LNCaP clone FGC (cell line): ENCODE measurements around the gene PRIMPOL.
"Not testable (repeated sequence)": the region's sequence is repeated elsewhere in the genome, so short reads cannot be mapped to it uniquely, and the experiment has no call there.

Source experiments
- DNase-seq: peaks from one replicate; pipeline ENCODE4 v3.0.0-alpha.2; 2011; ENCODE audit warnings: low read depth
- H3K4me3 ChIP-seq: 2 replicates; pipeline ENCODE4 v1.5.1; 2011; ENCODE audit warnings: mild to moderate bottlenecking, low read depth, low read length, control low read depth
- TF ChIP-seq, protein P1 (sequence below): IDR thresholded peaks from 2 replicates; pipeline ENCODE4 v1.5.1; 2012; ENCODE audit warnings: mild to moderate bottlenecking; ENCODE audit not compliant: control insufficient read depth, insufficient read depth; ENCODE audit errors: extremely low read depth

The PRIMPOL gene

GRCh38 chr4:184649971-184650855, 675 bp downstream of the PRIMPOL start:
- peak overlapping the region; percentile 86 for H3K4me3 ChIP-seq
- TF ChIP-seq, protein P1, sequence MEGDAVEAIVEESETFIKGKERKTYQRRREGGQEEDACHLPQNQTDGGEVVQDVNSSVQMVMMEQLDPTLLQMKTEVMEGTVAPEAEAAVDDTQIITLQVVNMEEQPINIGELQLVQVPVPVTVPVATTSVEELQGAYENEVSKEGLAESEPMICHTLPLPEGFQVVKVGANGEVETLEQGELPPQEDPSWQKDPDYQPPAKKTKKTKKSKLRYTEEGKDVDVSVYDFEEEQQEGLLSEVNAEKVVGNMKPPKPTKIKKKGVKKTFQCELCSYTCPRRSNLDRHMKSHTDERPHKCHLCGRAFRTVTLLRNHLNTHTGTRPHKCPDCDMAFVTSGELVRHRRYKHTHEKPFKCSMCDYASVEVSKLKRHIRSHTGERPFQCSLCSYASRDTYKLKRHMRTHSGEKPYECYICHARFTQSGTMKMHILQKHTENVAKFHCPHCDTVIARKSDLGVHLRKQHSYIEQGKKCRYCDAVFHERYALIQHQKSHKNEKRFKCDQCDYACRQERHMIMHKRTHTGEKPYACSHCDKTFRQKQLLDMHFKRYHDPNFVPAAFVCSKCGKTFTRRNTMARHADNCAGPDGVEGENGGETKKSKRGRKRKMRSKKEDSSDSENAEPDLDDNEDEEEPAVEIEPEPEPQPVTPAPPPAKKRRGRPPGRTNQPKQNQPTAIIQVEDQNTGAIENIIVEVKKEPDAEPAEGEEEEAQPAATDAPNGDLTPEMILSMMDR = no peak
- no peak for DNase-seq

- DNase-seq = no peak
- TF ChIP-seq, protein P1 = no peak
- no peak overlapping the region for H3K4me3 ChIP-seq
Observed at GRCh38 chr4:184651899-184652298, 2.4 kb downstream of the PRIMPOL start.

GRCh38 chr4:184652681-184653080, 3.1 kb downstream of the PRIMPOL start:
- H3K4me3 ChIP-seq, DNase-seq: not testable (repeated sequence)

- DNase-seq = no peak
- TF ChIP-seq, protein P1 = no peak
- H3K4me3 ChIP-seq = no peak overlapping the region
Observed at GRCh38 chr4:184653650-184654049, 4.1 kb downstream of the PRIMPOL start.

DNA sequence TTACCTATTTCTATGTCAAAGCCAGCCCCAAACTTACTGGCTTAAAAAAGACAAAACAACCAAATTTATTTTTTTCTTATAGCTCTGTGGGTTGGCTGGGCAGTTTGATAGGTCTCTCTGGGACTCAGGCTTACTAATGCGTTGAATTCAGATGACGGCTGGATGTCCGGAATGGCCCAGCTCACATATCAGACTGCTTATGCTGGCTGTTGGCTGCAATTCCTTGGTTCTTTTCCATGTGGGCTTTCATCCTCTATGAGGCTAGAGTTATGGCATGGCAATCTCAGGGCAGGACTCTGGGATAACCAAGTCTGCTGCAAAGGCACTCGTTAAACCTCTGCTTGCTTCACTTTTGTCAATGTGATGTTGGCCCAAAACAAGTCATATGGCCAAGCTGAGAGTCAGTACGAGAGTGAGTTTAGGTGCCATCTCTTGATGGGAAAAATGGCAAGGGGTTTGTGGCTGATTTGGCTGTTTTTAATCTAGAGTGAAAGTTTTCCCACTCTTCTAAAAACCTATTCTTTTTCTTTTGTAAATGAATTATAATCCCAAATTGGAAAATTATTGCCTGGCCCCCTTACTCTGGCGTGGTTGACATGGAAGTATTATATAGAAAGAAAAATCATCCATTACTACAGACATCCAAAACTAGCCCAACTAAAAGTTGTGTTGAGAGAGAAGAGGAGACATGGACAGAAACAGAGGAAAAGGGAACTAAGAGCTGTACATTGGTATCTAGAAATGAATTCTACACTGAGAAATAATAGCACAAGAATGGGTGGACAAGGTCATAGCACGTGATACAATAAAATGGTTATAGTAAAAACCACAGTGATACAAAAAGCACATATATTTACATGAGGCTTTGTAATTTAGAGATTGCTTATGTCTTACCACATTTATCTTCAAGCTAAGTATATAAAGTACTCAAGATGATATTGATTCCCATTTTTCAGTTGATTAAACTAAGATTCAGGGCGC, 6.6 kb downstream of the PRIMPOL start:
- TF ChIP-seq, protein P1 = no peak
- no peak overlapping the region for H3K4me3 ChIP-seq
- DNase-seq = no peak

GRCh38 chr4:184657144-184657543, 7.6 kb downstream of the PRIMPOL start:
- no peak for DNase-seq
- TF ChIP-seq, protein P1 = no peak
- no peak overlapping the region for H3K4me3 ChIP-seq

GRCh38 chr4:184657820-184658219, 8.3 kb downstream of the PRIMPOL start:
- not testable (repeated sequence) for DNase-seq, H3K4me3 ChIP-seq
